Cardiac septum (tissue), 1 donor: ENCODE results near the gene SINHCAF. TPM values are rescaled to one million over a fixed set of nuclear protein-coding genes. Genes with fewer than 3 reads are reported as not detected.
A peak's percentile ranks its signal among the peaks of the same experiment; 100 is the strongest.

Experiments used
- DNase-seq: peaks from one replicate; pipeline ENCODE4 v3.0.0-alpha.2; 2020; ENCODE audit warnings: low spot score
- intact Hi-C: fragments of 100-400 bp; cut with DNase I; formaldehyde crosslinking; loops from one replicate; pipeline ENCODE4 v1.14.0; 2022
- total RNA-seq: library from RNA; stranded (reverse); fragmentation: NEBNext Ultra II Directional; extraction: Animal tissue kit (Norgen Biotek cat#: 25700); gene quantifications from one replicate; pipeline ENCODE4 v1.2.1, GENCODE V29; 2021
- donor health status: DM: no; HTN: no; CAD: no.

The SINHCAF gene
- total RNA-seq, 1 donor from 2014 or later = 10.3 TPM

DNA sequence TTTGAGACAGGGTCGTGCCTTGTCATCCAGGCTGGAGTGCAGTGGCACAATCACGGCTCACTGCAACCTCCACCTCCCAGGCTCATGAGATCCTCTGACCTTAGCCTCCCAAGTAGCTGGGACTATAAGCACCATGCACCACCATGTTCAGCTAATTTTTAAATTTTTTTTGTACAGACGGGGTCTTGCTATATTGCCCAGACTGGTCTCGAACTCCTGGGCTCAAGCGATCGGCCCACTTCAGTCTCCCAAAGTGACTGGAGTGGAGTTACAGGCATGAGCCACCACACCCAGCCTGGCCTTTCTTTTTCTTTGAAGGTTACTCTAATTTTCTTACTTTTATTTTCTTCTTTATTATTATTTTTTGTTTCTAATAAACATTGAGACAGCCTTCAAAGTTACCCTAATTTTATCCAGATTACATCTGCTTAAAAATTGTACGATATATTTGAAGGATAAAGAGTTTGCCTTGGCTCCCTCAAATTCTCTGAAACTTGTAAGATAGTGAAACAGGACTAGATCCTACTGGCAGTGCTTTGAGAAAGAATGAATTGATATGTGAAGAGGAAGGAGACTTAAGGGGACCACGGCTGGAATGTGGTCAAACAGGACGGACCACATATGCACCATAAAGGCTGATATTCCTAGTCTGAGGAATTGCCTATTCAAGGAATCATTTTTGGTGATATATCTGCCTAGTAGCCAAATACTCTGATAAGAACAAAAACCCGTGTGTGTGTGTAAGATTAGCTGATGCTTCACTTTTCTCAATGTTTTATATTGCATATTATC, 14.1 kb upstream of the SINHCAF start:
- intact Hi-C loops = no loop called here
- no peak for DNase-seq

DNA sequence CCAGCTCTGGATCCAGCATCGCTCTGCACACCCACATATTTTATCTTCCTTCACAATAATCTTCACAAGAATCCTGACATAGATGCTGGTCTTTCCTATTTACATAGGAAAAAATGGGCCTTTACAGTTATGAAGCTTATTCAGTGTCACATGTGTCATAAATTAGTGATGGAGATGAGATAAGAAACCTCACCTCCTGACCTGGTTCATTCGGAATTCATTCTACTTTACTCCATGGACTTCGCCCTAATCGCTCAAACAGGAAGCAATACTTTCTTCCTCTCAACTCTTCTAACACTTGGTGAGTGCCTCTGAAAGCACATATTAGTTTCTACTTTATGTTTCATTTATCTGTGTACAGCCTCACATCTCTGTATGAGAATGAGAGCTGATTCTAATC, 12.0 kb upstream of the SINHCAF start:
- intact Hi-C loops = no loop called here

DNA sequence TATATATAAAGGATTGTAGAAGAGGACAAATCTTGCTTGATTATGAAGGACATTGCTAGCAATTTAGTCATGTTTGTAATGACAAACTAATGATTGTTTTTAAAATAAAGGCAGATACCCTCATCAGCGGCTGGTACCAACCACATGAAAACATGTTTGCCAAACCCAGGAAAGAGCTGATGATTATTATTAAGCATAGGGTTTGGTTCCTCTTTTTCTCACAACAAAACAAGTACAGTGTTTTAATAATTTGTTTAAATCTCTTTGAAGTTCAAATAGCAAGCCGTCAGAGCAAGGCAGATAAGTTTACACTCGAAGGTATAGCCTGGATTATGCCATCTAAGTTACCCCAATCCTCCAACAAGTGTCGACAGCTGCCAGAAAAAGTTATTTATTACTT, 5.3 kb upstream of the SINHCAF start:
- DNase-seq = no peak
- intact Hi-C loops = no loop called here

More for the DNA sequence above, 12.0 kb upstream of the SINHCAF start:
- no peak for DNase-seq

DNA sequence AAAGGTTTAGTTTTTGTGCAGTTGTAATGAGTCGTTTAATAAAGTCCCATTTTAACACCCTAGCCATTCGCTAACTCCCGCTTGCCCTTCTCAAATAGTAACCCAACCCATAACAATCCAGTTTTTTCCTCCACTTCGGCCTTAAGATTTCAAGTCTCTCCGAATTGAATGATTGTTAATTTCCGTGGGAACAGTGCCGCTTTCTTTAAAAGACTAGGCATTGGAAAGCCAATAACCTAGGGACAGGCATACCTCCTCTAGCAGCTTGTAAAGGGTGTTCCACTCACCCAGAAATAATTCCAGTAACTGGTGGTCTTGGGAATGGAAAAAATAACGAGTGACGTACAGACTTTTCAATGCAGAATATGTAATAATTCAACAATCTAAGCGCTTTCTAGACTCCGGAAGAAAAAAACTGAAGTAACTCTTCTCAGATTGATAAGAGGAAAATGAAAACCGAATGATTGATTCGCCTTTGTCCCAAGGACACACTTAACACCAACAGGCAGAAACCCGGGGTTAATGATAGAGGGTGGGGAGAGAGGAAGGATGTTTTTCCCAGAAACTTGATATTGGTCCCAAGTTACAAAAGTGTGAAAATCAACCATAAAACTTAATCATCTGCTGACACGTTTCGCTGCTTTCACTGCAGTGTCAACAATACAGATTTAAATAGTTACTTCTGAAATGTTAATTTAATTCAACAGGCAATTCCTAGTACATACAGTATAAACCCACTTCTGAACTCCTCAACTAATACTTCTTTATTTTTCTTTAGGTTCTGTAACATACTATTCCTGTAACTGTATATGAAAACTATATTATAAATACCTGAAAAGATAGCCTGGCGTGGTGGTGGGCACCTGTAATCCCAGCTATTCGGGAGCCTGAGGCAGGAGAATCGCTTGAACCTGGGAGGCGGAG, 1.0 kb upstream of the SINHCAF start:
- intact Hi-C loops = loop anchor here (5.0 kb wide), 1 partner anchor 265 kb away; the partner anchor contains the start of gene DENND5B
- no peak for DNase-seq

DNA sequence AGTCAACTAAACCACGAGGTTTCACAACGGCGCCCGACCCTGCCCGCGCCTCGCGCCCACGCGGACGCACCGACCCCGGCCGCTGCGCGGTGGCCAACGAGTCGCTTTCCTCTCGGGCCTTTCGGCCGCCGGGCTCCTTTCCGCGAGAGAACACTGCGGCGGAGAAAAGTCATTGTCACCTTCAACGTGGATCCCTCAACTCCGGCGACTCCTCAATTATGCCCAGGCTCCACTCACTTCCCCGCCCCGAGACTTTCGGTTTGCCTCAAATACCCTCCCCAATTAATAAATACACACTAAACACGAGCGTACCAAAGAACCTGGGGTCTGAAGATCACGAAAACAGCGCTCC, 450 bp downstream of the SINHCAF start:
- intact Hi-C loops = loop anchor here (5.0 kb wide), 1 partner anchor 267 kb away; the partner anchor contains the start of gene DENND5B
- DNase-seq = no peak

DNA sequence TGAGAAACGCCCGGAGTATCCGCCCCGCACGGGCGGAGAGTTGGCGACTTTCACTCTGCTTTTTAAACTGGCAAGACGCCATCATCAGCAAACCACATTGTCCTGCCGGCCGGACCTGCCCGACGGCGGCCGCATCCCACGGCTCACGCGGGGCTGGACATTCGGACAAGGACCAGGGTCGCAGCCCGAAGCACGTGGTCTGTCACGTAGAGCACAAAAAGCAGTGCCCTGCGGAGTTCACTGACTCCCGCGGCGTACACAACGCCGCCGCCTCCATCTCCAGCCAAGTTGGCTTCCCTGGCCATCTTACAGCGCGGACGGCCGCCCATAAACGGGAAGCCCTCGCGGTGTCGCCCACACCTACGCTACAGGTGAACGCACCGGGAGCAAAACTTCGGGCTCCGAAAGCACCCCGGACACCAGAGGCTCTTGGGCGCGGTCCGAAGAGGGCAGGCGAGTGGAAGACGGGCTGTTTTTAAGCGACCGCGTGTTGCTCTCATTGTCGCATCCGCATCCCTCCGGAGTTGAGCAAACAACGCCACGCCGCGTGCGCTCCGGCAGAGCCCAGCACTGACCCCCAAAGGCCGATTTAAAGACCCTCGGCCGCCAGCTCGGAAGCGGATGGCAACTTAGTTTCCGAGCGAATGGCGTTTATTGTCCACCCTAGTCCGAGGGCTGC, 966 bp downstream of the SINHCAF start:
- intact Hi-C loops = loop anchor here (5.0 kb wide), 1 partner anchor 267 kb away; the partner anchor contains the start of gene DENND5B
- peak; percentile 81 for DNase-seq

DNA sequence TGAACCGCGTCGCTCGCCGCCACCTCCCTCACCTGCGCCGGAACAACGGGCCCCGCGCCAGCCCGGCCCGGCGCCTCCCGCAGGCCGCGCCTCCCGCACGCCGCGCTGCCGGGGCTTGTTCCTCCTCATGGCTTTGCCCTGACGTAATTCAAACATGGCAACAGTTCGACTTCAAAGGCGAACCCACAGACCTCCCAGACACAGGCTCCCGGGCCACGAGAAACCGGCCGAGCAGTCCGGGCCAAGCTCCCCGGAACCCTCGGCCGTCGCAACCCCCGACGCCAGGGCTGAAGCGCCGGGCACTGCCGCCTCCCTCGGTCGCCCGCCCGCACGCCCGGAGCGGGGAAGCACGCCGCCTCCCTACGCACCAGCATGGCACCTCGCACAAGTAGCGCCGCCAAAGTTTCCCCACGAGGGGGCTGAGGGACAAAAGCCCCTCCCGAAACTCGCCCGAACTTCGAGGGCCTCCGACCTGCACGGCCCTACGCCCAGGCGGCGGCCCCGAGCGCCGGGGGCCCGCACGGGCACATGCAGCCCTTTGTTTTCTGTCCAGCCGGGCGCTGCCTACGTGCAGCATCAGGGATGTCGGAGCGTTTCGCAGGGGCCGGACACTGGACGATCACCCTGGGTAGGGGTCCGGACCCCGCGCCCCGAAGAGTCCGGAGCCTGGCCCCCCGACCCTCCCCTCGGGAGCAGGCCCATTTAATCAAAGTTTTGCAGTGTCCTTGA, 1.7 kb downstream of the SINHCAF start:
- intact Hi-C loops = no loop called here
- DNase-seq = peak; percentile 83

DNA sequence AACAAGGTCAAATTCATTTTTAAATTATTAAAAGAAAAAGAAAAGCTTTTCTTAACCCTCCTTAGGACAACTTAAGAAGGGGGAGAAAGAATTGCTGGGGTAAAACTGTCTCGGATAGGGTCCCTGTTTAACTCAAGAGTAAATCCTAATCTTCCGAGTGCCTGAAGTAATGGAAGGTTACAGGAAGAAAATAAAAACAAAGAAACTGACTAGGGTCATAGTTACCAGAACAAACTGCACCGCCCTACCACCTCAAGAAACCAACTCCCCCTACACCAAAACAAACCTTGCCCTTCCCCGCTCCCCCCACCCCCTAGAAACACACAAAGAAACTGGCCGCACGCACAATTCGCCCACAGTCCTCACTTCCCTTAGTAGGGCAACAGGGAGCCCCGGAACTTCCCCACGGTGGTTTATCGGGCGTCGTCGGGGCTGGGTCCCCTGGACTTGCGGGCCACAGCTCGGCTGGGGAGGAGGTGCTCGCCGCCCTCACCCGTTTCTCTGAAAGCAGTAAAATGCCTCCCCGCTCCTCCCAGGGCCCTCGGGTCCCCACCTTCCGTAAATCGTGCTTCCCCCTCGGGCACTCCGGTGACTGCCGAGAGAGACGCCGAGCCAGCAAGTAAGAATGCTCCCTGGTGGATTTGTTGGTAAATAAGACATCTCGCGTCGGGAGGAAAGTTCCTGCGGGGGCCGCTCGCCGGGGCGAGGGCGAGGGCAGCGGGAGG, 2.4 kb downstream of the SINHCAF start:
- peak; percentile 80 for DNase-seq
- intact Hi-C loops = no loop called here

DNA sequence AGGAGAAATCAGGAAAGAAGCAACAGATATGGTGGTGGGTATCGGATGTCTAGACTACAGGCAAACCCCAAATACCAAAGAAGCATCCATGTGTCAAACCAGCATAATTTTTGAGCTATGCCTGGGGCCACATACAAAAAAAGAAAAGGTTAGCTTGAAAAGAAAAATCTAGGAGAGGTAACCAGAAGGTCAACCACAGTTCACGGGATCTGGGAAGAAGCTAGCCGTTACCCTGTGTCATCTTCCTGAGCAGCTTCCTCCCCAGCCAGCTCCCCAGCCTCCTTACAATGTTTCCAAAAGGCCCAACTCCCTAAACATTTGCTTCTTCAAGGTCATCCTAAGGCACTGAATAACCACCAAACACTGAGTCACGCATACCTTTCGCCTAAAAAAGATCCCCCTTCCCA, 3.1 kb downstream of the SINHCAF start:
- intact Hi-C loops = no loop called here
- no peak for DNase-seq

DNA sequence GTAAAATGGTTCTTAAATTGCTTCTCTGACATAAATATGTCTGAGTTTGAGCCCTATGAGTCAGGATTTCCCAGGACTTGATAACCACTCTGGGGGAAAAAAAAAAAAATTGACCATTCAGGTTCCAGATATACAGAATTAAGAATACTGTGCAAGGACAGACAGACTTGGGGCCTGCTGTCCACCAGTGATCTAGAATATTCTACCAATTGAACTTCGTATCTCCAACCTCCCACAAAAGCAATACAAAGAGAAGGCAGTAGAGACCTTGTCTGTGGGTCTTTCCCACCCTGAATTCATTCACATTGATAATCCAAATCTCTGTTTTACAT, 4.1 kb downstream of the SINHCAF start:
- no peak for DNase-seq
- intact Hi-C loops = no loop called here

DNA sequence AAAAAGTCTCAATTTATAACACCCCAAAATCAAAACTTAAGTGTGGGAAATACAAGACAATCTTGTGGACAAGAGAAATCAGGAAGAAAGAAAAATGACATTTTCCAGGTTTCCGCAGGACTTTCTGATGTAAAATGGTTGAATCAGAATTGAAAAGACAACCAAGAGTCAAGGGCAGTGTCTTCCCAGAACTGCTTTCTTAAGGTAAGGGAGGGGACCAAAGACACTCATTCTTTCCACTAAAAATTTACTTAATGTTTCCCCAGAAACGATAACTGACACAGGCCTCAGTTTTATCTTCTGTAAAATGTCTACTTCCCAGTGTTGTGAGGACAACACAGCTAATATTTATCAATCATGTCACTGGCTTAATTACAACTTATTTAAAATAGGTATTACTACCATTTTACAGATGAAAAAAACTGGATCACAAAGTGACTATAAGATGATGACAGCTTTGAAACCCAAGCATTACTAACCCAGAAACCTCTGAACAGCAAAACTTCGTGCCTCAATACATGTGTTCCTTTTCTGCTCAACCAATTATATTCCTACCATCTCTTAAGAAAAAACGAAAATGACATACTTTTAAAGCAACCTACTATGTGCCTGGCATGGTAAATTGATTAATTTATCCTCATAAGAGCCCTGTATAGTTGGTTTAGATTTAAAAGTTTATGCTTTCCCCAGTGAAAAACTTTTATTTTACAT, 4.6 kb downstream of the SINHCAF start:
- intact Hi-C loops = no loop called here
- DNase-seq = no peak

DNA sequence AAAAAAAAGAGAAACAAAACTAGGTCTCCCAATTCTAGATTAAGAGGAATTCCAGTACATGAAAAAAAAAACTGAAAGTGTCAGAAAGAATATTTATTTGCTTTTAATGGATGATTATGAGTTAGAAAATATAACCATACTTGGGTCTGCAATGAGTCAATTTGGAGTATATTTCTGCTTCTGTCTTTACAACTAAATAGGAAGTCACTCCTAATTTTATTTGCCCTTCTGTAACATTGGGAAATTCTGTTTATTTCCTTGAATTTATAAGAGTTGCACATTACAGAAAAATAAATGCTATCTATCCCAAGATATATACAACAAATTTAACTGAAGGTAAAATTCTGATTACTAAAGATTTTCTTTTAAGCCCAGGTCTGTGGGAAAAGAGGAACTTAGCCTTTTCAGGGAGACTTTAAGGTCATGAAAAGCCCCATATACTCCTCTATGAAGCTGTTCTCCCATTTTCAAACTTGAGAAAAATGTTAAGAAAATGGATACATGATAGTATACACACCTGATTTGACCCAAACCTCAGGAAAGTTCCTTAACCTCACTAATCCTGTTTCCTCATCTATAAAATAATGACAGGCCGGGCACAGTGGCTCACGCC, 7.2 kb downstream of the SINHCAF start:
- intact Hi-C loops = no loop called here
- no peak for DNase-seq

DNA sequence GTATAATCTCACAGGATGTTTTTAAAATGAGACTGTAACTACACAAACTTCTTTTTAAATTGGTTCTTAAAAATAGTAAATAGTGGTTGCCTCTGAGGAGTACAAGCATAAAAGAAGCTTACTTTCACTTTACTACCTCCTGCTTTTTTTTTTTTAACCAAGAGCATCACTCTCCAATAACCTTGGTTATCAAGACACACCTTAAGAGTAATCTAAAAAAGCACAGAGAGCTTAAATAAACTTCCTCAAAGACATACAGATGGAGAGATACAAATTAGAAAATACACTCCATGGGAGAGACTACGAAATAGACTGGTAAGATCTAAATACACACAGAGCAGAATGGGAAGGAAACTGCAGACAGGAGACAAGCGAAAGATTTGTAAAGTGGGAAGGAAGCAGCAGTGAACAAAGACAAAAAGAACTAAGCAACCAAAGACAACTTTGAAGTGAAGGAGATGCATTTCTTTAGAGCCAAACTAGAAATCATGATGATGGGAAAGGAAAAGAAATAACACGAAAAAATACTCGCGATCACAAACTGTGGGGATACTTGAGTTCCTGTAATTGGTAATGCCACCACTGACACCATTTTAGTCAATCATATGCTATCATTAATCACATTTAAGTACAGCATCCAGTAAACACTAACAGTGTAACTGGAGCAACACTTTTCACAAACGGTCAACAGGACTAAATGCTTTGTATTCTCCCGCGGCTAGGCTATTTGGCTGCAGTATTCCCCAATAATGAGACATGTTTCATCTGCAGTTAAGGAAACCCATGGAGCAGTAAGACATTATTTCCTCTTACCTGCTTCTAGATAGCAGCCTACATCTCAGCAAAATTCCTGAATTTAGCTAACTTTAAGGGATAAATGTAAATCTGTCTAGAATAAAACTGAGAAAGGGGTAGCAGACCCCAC, 8.2 kb downstream of the SINHCAF start:
- no peak for DNase-seq
- intact Hi-C loops = no loop called here

DNA sequence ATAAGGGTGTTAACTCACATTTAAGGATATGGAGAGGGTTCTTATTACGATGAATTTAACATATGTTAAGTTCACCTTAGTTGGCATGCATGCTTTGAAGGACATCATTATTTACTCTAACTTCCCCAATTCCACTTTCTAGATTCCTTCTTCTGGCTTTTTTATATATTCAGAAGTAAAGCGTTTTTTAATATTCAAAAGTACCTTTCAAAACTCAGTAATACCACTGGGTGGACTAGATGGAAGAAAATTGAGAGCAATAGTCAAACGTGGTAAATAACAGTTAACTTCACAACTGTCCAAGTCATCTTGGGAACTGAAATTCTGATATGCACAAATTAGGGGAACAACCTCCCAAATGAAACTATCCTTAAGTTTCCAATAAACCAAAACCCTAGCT, 9.1 kb downstream of the SINHCAF start:
- DNase-seq = no peak
- intact Hi-C loops = no loop called here

DNA sequence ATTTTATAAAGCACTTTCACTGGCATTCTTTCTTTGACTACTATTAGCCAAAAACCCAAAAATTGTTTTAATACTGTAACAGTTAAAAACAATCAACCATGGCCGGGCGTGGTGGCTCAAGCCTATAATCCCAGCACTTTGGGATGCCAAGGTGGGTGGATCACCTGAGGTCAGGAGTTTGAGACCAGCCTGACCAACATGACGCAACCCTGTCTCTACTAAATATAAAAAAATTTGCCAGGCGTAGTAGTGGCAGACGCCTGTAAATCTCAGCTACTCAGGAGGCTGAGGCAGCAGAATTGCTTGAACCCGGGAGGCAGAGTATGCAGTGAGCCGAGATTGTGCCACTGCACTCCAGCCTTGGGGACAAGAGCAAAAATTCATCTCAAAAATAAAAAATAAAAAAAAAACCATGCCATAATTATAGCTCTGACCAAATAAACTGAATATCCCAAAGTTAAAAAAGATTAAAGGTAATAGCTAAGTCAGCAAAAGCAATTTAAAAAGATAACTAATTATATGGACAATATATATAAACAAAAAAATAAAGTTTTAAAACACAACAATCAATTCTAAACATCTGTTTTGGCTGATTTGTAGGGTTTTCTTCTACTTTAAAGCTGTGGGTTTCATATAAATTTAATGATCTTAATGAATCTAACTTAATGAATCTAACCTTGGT, 10.0 kb downstream of the SINHCAF start:
- intact Hi-C loops = no loop called here

DNA sequence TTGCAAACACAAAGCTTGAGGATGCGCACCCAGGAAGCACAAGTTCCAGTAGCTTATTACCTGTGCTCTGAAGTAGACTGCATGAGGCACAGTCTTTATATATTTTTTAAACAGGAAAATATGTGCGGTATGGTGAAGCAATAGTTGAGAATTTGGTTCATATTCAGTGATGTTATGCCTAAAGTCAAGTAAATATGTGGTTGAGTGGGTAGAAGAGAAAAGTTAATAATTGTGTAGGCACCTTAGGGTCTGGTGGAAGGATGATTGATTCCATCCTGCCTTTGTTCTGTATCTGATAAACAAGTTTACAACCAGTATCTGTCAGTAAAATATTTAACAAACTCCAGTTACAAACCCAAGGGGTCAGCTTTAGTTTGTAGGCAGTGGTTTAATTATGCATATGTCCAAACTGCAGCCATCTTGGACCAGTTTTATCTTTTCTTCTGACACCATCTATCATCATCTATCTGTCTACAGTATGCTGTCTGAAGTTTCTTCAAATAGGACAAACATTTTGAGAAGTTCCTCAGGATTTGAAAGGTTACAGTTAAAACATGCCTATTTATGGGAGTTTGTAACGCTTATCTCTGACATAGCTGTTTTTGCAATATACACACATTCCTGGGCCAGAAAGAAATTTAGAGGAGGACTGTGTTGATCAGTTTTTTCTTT, 10.8 kb downstream of the SINHCAF start:
- DNase-seq = no peak
- intact Hi-C loops = no loop called here

More for the DNA sequence above, 10.0 kb downstream of the SINHCAF start:
- no peak for DNase-seq
